LNCAP (cell line): ENCODE results near the gene TENM3.

Source experiments
- TF ChIP-seq, protein P1 (sequence below): fragments of 450-650 bp; IDR thresholded peaks from 2 replicates; pipeline ENCODE4 v1.5.1; 2017; ENCODE audit warnings: mild to moderate bottlenecking

TENM3 gene

DNA sequence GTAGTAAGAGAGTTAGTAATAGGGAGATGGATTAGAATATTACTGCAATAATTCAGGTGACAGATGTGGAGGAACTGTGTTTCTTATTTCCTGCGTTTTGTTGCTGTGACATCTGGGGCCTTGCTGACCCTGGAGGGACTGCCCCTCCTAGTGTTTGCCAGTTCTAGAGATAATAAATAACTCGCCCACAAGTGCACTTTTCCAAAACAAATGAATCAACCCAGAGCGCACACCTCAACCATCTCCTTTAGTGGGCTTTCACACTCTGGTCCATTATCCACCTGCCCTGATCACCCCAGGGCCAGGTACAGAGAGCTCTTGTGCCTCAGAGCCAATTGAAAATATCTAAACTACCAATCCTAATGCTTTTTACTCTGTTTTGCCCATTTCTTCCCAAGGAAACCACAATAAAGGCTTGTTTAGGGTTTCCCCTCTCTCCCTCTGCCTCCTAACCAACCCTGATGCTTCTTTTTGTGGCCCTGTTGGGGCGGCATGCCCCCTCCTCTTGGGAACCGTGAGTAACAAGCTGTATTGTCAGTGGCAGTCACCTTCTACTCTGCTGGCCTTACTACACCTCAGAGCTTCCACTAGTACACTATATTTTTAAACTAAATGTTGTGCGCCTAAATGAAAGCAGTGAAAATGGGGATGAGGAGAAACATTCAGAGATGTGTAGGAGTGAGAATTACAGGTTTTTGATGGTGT is 270.5 kb downstream of the TENM3 start:
- TF ChIP-seq, protein P1, sequence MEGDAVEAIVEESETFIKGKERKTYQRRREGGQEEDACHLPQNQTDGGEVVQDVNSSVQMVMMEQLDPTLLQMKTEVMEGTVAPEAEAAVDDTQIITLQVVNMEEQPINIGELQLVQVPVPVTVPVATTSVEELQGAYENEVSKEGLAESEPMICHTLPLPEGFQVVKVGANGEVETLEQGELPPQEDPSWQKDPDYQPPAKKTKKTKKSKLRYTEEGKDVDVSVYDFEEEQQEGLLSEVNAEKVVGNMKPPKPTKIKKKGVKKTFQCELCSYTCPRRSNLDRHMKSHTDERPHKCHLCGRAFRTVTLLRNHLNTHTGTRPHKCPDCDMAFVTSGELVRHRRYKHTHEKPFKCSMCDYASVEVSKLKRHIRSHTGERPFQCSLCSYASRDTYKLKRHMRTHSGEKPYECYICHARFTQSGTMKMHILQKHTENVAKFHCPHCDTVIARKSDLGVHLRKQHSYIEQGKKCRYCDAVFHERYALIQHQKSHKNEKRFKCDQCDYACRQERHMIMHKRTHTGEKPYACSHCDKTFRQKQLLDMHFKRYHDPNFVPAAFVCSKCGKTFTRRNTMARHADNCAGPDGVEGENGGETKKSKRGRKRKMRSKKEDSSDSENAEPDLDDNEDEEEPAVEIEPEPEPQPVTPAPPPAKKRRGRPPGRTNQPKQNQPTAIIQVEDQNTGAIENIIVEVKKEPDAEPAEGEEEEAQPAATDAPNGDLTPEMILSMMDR = no peak

DNA sequence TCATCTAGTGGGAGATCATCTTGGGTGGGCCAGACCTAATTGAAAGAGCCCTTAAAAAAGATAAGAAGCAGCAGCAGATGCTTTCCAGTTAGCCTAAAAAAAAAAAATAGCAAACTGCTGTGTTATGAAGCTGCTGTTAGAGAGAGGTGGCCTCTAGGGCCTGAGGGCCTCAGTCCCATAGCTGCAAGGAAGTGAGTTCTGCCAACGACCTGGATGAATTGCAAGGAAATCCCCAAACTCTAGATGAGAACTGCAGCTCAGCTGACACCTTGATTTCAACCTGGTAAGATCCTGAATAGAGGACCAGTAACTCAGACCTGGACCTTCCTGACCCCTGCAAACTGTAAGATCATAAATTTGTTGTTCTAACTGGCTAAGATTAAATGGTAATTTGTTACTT is 275.2 kb downstream of the TENM3 start:
- TF ChIP-seq, protein P1 = no peak

DNA sequence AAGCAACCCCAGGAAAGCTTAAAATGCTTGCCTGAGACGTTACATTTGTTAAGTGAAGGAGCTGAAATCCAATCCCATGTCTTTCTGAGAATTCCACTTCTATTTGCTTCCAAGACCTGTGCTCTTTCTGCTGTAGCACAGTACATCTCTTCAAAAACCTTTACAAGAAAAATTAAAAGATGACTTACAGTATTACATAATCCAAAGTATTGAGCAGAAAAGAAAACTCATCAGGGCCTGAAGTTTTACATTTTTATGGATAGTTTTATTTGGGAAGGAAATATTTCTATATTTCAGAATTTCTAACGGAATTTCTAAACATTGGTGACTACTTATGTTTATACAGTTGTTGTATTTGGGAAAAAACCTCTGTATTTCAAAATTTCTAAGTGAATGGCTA is 276.3 kb downstream of the TENM3 start:
- TF ChIP-seq, protein P1 = no peak

DNA sequence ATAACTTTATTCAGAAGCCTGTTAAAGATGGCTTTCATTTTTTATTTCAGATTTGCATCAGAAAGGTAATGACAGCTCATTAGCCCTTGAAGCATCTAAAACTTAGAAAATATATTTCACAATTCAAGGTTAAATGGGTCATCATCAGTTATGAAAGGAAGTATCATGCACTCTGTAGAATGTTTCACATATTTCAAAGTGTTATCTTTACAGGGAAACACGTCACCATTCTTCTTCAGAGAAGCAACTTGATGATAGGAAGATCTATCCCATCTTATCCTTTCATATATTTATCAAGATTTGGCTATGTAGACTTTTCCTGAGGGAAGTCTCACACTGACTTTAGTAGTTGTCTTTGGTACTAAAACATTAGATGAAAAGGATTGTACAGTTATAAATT is 277.8 kb downstream of the TENM3 start:
- TF ChIP-seq, protein P1 = no peak

DNA sequence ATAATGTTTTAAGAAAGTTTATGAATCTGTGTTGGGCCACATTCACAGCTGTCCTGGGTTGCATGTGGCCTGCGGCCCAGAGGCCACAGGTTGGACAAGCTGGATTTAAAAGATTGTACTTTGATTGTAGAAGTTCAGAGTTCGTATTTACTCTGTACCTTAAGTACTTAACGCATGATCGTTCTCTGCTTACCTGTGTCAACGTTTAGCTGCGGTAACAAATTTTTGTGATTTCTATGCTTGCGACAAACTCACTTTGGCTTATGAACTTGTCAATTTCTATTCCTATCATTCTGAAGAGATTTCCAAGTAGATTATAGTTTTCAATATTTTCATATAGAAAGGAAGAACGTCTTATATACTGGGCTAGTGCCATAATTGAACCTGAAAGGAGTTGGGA is 285.6 kb downstream of the TENM3 start:
- TF ChIP-seq, protein P1 = no peak

DNA sequence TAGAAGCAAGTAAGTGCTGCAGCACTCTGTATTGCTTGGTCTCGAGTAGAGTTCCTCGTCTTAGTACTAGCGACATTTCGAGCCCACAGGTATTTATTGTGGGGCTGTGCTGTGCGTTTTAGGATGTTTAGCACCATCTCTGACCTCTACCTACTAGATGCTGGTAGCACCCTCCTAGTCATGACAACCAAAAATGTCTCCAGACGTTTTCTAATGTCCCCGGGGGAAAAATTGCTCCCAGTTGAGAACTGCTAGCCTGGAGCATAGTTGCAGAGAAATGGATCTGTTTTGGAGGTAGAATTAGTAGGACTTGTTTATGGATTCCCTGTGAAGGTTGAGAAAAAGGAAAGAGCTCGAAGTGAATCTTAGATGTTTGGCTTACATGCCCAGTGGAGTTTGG is 287.2 kb downstream of the TENM3 start:
- TF ChIP-seq, protein P1 = no peak

DNA sequence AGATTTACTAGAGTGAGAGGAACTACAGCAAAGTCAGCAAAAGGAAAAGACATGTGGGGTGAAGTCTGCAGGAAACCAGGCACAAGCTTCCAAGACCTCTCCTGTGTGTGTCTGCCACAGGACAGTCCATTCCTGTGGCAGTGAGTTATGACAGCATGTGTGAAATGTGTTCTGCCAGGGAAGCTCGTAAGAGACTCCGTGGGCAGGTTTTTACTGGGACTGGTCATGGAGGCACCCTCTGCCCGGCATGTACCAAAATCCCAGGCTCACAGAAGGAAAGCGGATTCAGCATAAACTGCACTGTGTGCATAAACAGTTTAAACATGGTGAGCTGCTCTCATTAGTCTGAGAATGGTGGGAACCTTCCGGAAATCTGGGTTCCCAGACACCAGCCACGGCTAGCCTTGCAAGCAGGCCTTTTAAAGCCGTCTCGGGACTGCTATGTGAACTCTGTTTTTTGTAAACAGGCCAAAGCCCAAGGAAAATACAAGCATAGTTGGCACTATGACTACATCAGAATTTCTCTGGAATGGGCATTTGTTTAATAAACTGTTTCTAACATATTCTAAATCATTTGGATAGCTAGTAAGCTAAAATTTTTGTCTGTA is 288.5 kb downstream of the TENM3 start:
- TF ChIP-seq, protein P1 = no peak
